ENCODE data around the gene TSPO2. TPM values are rescaled to one million over a fixed set of nuclear protein-coding genes. Genes with fewer than 3 reads are reported as not detected.
A peak's percentile ranks its signal among the peaks of the same experiment; 100 is the strongest.

The TSPO2 gene
- total and polyA plus RNA-seq, 9 of the 15 experiments (the other 6 are each of a cell fraction or from before 2014, with no cell fraction given): not detected

DNA sequence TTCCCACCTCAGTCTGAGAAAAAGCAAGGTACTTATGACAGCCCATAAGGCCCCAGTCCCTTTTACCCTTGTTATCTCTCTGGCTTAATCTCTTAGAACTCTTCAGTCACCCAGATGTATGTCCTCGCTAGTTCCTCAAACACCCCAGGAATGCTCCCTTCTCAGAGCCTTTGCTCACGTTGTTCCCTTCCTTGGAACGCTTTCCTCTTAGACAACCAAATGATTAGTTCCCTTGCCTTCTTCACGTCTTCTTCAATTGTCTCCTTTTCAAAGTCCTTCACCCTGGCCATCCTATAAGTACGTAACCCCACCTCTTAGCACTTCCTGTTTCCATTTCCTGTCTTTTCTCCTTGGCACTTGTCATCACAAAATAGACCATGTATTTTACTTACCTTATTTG lies 9.6 kb downstream of the TSPO2 start (continued):
- TF ChIP-seq, protein P1, sequence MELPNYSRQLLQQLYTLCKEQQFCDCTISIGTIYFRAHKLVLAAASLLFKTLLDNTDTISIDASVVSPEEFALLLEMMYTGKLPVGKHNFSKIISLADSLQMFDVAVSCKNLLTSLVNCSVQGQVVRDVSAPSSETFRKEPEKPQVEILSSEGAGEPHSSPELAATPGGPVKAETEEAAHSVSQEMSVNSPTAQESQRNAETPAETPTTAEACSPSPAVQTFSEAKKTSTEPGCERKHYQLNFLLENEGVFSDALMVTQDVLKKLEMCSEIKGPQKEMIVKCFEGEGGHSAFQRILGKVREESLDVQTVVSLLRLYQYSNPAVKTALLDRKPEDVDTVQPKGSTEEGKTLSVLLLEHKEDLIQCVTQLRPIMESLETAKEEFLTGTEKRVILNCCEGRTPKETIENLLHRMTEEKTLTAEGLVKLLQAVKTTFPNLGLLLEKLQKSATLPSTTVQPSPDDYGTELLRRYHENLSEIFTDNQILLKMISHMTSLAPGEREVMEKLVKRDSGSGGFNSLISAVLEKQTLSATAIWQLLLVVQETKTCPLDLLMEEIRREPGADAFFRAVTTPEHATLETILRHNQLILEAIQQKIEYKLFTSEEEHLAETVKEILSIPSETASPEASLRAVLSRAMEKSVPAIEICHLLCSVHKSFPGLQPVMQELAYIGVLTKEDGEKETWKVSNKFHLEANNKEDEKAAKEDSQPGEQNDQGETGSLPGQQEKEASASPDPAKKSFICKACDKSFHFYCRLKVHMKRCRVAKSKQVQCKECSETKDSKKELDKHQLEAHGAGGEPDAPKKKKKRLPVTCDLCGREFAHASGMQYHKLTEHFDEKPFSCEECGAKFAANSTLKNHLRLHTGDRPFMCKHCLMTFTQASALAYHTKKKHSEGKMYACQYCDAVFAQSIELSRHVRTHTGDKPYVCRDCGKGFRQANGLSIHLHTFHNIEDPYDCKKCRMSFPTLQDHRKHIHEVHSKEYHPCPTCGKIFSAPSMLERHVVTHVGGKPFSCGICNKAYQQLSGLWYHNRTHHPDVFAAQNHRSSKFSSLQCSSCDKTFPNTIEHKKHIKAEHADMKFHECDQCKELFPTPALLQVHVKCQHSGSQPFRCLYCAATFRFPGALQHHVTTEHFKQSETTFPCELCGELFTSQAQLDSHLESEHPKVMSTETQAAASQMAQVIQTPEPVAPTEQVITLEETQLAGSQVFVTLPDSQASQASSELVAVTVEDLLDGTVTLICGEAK (IDR thresholded peaks at IDR 0.05): peak; percentile 58; the same call in 1 of the 2 replicates
- TF ChIP-seq, protein P1 (CRISPR knock-in tag; IDR thresholded peaks at IDR 0.05): no peak
- TF ChIP-seq RAD51 (IDR thresholded peaks at IDR 0.05; ENCODE audit: borderline replicate concordance, low read depth) (no peak), JUNB (CRISPR knock-in tag; conservative IDR thresholded peaks at IDR 0.05) (no peak), RBFOX2 (IDR thresholded peaks at IDR 0.05; ENCODE audit: low read depth, low read length) (no peak), BDP1 (IDR thresholded peaks at IDR 0.05; ENCODE audit: insufficient read depth, insufficient read length) (no peak), ZNF699 (CRISPR knock-in tag; IDR thresholded peaks at IDR 0.05; ENCODE audit: insufficient replicate concordance) (no peak), GABPA (tag; conservative IDR thresholded peaks at IDR 0.05; ENCODE audit: low read depth) (peak; percentile 63), CEBPG (CRISPR knock-in tag; IDR thresholded peaks at IDR 0.05) (no peak), CEBPG (tag; conservative IDR thresholded peaks at IDR 0.05 in 1 of 2, IDR thresholded peaks at IDR 0.05 in 1 of 2) (no peak), ZNF586 (CRISPR knock-in tag; conservative IDR thresholded peaks at IDR 0.05) (no peak), RCOR1 (IDR thresholded peaks at IDR 0.05; ENCODE audit: borderline replicate concordance in 1 of 2, low read depth in 2 of 2, low read length in 2 of 2) (no peak), HES1 (IDR thresholded peaks at IDR 0.05; ENCODE audit: low read depth) (no peak), NR2C1 (IDR thresholded peaks at IDR 0.05) (no peak), NR2C1 (tag; IDR thresholded peaks at IDR 0.05) (peak; percentile 48; the same call in 1 of the 2 replicates)
- TF ChIP-seq, protein P2, sequence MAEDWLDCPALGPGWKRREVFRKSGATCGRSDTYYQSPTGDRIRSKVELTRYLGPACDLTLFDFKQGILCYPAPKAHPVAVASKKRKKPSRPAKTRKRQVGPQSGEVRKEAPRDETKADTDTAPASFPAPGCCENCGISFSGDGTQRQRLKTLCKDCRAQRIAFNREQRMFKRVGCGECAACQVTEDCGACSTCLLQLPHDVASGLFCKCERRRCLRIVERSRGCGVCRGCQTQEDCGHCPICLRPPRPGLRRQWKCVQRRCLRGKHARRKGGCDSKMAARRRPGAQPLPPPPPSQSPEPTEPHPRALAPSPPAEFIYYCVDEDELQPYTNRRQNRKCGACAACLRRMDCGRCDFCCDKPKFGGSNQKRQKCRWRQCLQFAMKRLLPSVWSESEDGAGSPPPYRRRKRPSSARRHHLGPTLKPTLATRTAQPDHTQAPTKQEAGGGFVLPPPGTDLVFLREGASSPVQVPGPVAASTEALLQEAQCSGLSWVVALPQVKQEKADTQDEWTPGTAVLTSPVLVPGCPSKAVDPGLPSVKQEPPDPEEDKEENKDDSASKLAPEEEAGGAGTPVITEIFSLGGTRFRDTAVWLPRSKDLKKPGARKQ (CRISPR knock-in tag; IDR thresholded peaks at IDR 0.05): no peak

Data from K562 (cell line).